Fibroblast of lung (primary cell): ENCODE results near the gene ZC3HAV1. TPM values are rescaled to one million over a fixed set of nuclear protein-coding genes. Genes with fewer than 3 reads are reported as not detected.
"Not testable (repeated sequence)": the region's sequence is repeated elsewhere in the genome, so short reads cannot be mapped to it uniquely, and the experiment has no call there.

Source experiments
- DNase-seq, 2 donors: peaks; one replicate each; pipeline versions ENCODE4 v3.0.0 to v3.0.0-alpha.2; 2010; ENCODE audit warnings: low read depth in 2 of 2
- H2AFZ ChIP-seq: 2 replicates; pipeline ENCODE4 v1.5.1; 2012; ENCODE audit warnings: low read length, control low read depth, inconsistent platforms
- H3K27ac ChIP-seq: 2 replicates; pipeline ENCODE4 v1.5.1; 2011; ENCODE audit warnings: low read length, control low read depth; ENCODE audit not compliant: insufficient read depth
- H3K27me3 ChIP-seq: 2 replicates; pipeline ENCODE4 v1.5.1; 2011; ENCODE audit warnings: mild to moderate bottlenecking, low read length; ENCODE audit not compliant: control insufficient read depth, insufficient read depth
- H3K36me3 ChIP-seq: 2 replicates; pipeline ENCODE4 v1.5.1; 2011; ENCODE audit warnings: low read length; ENCODE audit not compliant: control insufficient read depth, insufficient read depth
- H3K4me1 ChIP-seq: 2 replicates; pipeline ENCODE4 v1.5.1; 2011; ENCODE audit warnings: low read length; ENCODE audit not compliant: control insufficient read depth, insufficient read depth; ENCODE audit errors: extremely low read depth
- H3K4me2 ChIP-seq: 2 replicates; pipeline ENCODE4 v1.5.1; 2011; ENCODE audit warnings: low read length, control low read depth; ENCODE audit not compliant: insufficient read depth; ENCODE audit errors: extremely low read depth
- H3K4me3 ChIP-seq, 4 experiments: fragments of 200-600 bp in 1 of 4; sonication (generic) in 1 of 4; replicated peaks in 1 of 4; 2 replicates each; pipeline ENCODE4 v1.5.1; 2011 to 2016; ENCODE audit warnings: low read length in 4 of 4, low read depth in 3 of 4, mild to moderate bottlenecking in 3 of 4, control low read depth in 2 of 4, inconsistent platforms in 1 of 4, mixed read lengths in 1 of 4; ENCODE audit not compliant: insufficient read depth in 1 of 4; ENCODE audit errors: control extremely low read depth in 1 of 4
- H3K79me2 ChIP-seq: 2 replicates; pipeline ENCODE4 v1.5.1; 2012; ENCODE audit warnings: mild to moderate bottlenecking, low read length, inconsistent platforms; ENCODE audit not compliant: control insufficient read depth, insufficient read depth
- H3K9ac ChIP-seq: 2 replicates; pipeline ENCODE4 v1.5.1; 2011; ENCODE audit warnings: mild to moderate bottlenecking, low read length, control low read depth; ENCODE audit not compliant: insufficient read depth
- H3K9me3 ChIP-seq: 2 replicates; pipeline ENCODE4 v1.5.1; 2012; ENCODE audit warnings: low read depth, low read length; ENCODE audit not compliant: control insufficient read depth, insufficient read depth
- H4K20me1 ChIP-seq: 2 replicates; pipeline ENCODE4 v1.5.1; 2011; ENCODE audit warnings: low read length; ENCODE audit not compliant: control insufficient read depth, insufficient read depth; ENCODE audit errors: extremely low read depth
- CTCF ChIP-seq, 2 donors: IDR thresholded peaks in 1 of 2; conservative IDR thresholded peaks in 1 of 2; 1 replicate in 1 of 2; 2 replicates in 1 of 2; pipeline ENCODE4 v1.5.1; 2011 to 2012; ENCODE audit warnings: low read length in 2 of 2, control low read depth in 1 of 2, inconsistent platforms in 1 of 2, low read depth in 1 of 2, mild to moderate bottlenecking in 1 of 2
- EZH2 ChIP-seq: IDR thresholded peaks from 2 replicates; pipeline ENCODE4 v1.5.1; 2012; ENCODE audit warnings: low read length, control low read depth, mild to moderate bottlenecking; ENCODE audit errors: missing control alignments
- polyA plus RNA-seq, 2 donors: library from polyadenylated mRNA; depleted of rRNA in 1 of 2; stranded (reverse) in 1 of 2; unstranded in 1 of 2; fragments of >200 nt; gene quantifications; 2 replicates each; pipeline ENCODE4 v1.2.1, GENCODE V29; 2011 to 2012; ENCODE audit warnings: missing spikeins in 1 of 2
- total RNA-seq: library from RNA; depleted of rRNA; stranded (reverse); fragments of >200 nt; gene quantifications from 2 replicates; pipeline ENCODE4 v1.2.1, GENCODE V29; 2014

ZC3HAV1 gene
- total and polyA plus RNA-seq, 2 donors (not counting 1 experiment from before 2014, with no cell fraction given) = 24.8 to 28.8 TPM

- Histone ChIP-seq H3K27me3 (no peaks in the 10 kb centered on the region), H3K4me3 (peak overlapping the region; percentile 75 to 97 (median 94)), H3K4me1 (peaks cover 4% of the 10 kb centered on the region), H3K36me3 (no peaks in the 10 kb centered on the region), H2AFZ (peak overlapping the region; percentile 95), H3K9ac (peak overlapping the region; percentile 87), H4K20me1 (no peaks in the 10 kb centered on the region), H3K4me2 (peak overlapping the region; percentile 80), H3K79me2 (peaks cover 38% of the 10 kb centered on the region), H3K9me3 (no peaks in the 10 kb centered on the region), H3K27ac (peak overlapping the region; percentile 89)
- TF ChIP-seq EZH2 = no peak
- TF ChIP-seq CTCF (conservative IDR thresholded peaks at IDR 0.05 in 1 of 2, IDR thresholded peaks at IDR 0.05 in 1 of 2; ENCODE audit: low read depth in 1 of 2, low read length in 2 of 2) = no peak
- DNase-seq = no peak
Observed at GRCh38 chr7:139109983-139110411, 477 bp upstream of the ZC3HAV1 start.

- Histone ChIP-seq H3K4me1 (peaks cover 4% of the 10 kb centered on the region), H3K79me2 (peaks cover 49% of the 10 kb centered on the region), H3K4me3 (peak overlapping the region; percentile 75 to 97 (median 94)), H4K20me1 (no peaks in the 10 kb centered on the region), H3K27ac (peak overlapping the region; percentile 89), H3K27me3 (no peaks in the 10 kb centered on the region), H3K4me2 (peak overlapping the region; percentile 87), H2AFZ (peak overlapping the region; percentile 95), H3K36me3 (no peaks in the 10 kb centered on the region), H3K9ac (peak overlapping the region; percentile 87), H3K9me3 (no peaks in the 10 kb centered on the region)
- DNase-seq = peak; percentile 9 to 27
- no peak for TF ChIP-seq CTCF (conservative IDR thresholded peaks at IDR 0.05 in 1 of 2, IDR thresholded peaks at IDR 0.05 in 1 of 2; ENCODE audit: low read depth in 1 of 2, low read length in 2 of 2)
- TF ChIP-seq EZH2 = no peak
Observed at GRCh38 chr7:139108266-139109187, 993 bp downstream of the ZC3HAV1 start.

GRCh38 chr7:139106959-139107358 is 2.6 kb downstream of the ZC3HAV1 start:
- Histone ChIP-seq H3K4me2 (peak overlapping the region; percentile 59), H3K9me3 (no peaks in the 10 kb centered on the region), H3K36me3 (no peaks in the 10 kb centered on the region), H3K4me3 (peak overlapping the region in 2 of 4 experiments; percentile 75 to 94), H3K27me3 (no peaks in the 10 kb centered on the region), H3K79me2 (peaks cover 63% of the 10 kb centered on the region), H4K20me1 (no peaks in the 10 kb centered on the region), H3K9ac (no peak overlapping the region), H3K27ac (no peak overlapping the region), H3K4me1 (peaks cover 4% of the 10 kb centered on the region), H2AFZ (no peak overlapping the region)
- DNase-seq = no peak
- TF ChIP-seq EZH2 (no peak), CTCF (conservative IDR thresholded peaks at IDR 0.05 in 1 of 2, IDR thresholded peaks at IDR 0.05 in 1 of 2; ENCODE audit: low read depth in 1 of 2, low read length in 2 of 2) (no peak)

GRCh38 chr7:139106227-139106626 is 3.3 kb downstream of the ZC3HAV1 start:
- H3K4me2 ChIP-seq, H3K9ac ChIP-seq, DNase-seq, H3K9me3 ChIP-seq, H3K4me1 ChIP-seq, H2AFZ ChIP-seq, H3K36me3 ChIP-seq, H3K27me3 ChIP-seq, H4K20me1 ChIP-seq, H3K27ac ChIP-seq: not testable (repeated sequence)
- Histone ChIP-seq H3K79me2 (peaks cover 63% of the 10 kb centered on the region), H3K4me3 (peak overlapping the region in 1 of 4 experiments; percentile 94)
